A549 (cell line): ENCODE measurements around the gene MCM3AP. TPM values are rescaled to one million over a fixed set of nuclear protein-coding genes. Genes with fewer than 3 reads are reported as not detected.

Experiments
- ATAC-seq, 2 experiments: fragments of 200-7000 bp in 1 of 2; fragments of >200 bp in 1 of 2; cut with Nextera tagmentation in 1 of 2; cut with Tn5 transposase in 1 of 2; 3 replicates each; pipeline versions ENCODE4 v1.8.0 to v1.9.1; 2018 to 2020; ENCODE audit warnings: mild to moderate bottlenecking in 1 of 2, moderate library complexity in 1 of 2
- CTCF ChIA-PET: fragments of 300-600 bp; sonication (Branson Sonifier 250); formaldehyde crosslinking; extraction: SDS; loops from one replicate; lab custom pipeline; 2021; ENCODE audit warnings: antibody characterized with exemption, inconsistent platforms; lab: Yijun Ruan, JAX
- POLR2A ChIA-PET: fragments of 350-600 bp; formaldehyde crosslinking; extraction: SDS; loops from one replicate; lab custom pipeline; 2021; ENCODE audit warnings: antibody characterized with exemption, inconsistent platforms; lab: Yijun Ruan, JAX
- DNase-seq, 2 experiments: peaks; one replicate each; pipeline versions ENCODE4 v3.0.0 to v3.0.0-alpha.2; 2011 to 2016; ENCODE audit warnings: low read depth in 1 of 2, low spot score in 1 of 2
- FAIRE-seq: peaks from 2 replicates; lab custom pipeline; 2011; peaks lifted over from hg19 to GRCh38; lab: Jason Lieb, UNC
- H3K27ac ChIP-seq, 2 experiments: fragments of >200 bp; sonication (Bioruptor Twin); formaldehyde crosslinking; 3 replicates each; pipeline ENCODE4 v1.5.1; 2016 to 2017
- H3K4me1 ChIP-seq: fragments of >200 bp; sonication (Bioruptor Twin); formaldehyde crosslinking; 3 replicates; pipeline ENCODE4 v1.6.1; 2016
- H3K4me2 ChIP-seq: fragments of >200 bp; sonication (Bioruptor Twin); formaldehyde crosslinking; 3 replicates; pipeline ENCODE4 v1.6.1; 2016
- H3K4me3 ChIP-seq: fragments of >200 bp; sonication (Bioruptor Twin); formaldehyde crosslinking; 3 replicates; pipeline ENCODE4 v1.5.1; 2016
- H3K9me3 ChIP-seq: fragments of >200 bp; sonication (Bioruptor Twin); formaldehyde crosslinking; 3 replicates; pipeline ENCODE4 v1.6.1; 2016
- BCL3 ChIP-seq: fragments of >200 bp; sonication (Bioruptor Twin); formaldehyde crosslinking; IDR thresholded peaks from 3 replicates; pipeline ENCODE4 v1.6.1; 2016
- CHD2 ChIP-seq: fragments of 150-350 bp; IDR thresholded peaks from 2 replicates; pipeline ENCODE4 v1.6.1; 2014; ENCODE audit warnings: low read length; ENCODE audit not compliant: partially characterized antibody
- EHMT2 ChIP-seq: fragments of 200-600 bp; sonication (generic); IDR thresholded peaks from 2 replicates; pipeline ENCODE4 v1.6.1; 2016; ENCODE audit warnings: antibody characterized with exemption, low read depth, mild to moderate bottlenecking, moderate library complexity
- FOXS1 ChIP-seq: fragments of 250-450 bp; sonication (Bioruptor Pico); IDR thresholded peaks from 2 replicates; pipeline ENCODE4 v1.5.0; 2020; ENCODE audit warnings: mild to moderate bottlenecking, moderate library complexity
- HDAC2 ChIP-seq: fragments of 200-600 bp; sonication (generic); IDR thresholded peaks from 2 replicates; pipeline ENCODE4 v1.6.1; 2016
- HEYL ChIP-seq: fragments of 250-450 bp; sonication (Bioruptor Pico); IDR thresholded peaks from 2 replicates; pipeline ENCODE4 v1.8.0; 2021; ENCODE audit warnings: mild to moderate bottlenecking, moderate library complexity
- HOXB13 ChIP-seq: fragments of 250-450 bp; sonication (Bioruptor Pico); IDR thresholded peaks from 2 replicates; pipeline ENCODE4 v1.5.0; 2020; ENCODE audit warnings: low read depth, mild to moderate bottlenecking, moderate library complexity
- HOXB5 ChIP-seq: fragments of 250-450 bp; sonication (Bioruptor Pico); IDR thresholded peaks from 2 replicates; pipeline ENCODE4 v1.5.0; 2020; ENCODE audit warnings: mild to moderate bottlenecking, moderate library complexity
- KDM5A ChIP-seq: fragments of 200-600 bp; sonication (generic); IDR thresholded peaks from 2 replicates; pipeline ENCODE4 v1.6.1; 2016; ENCODE audit warnings: antibody characterized with exemption, mild to moderate bottlenecking
- MAFK ChIP-seq: fragments of 450-650 bp; IDR thresholded peaks from 2 replicates; pipeline ENCODE4 v1.6.1; 2014; ENCODE audit not compliant: partially characterized antibody
- PHF8 ChIP-seq: fragments of 200-600 bp; sonication (generic); IDR thresholded peaks from 2 replicates; pipeline ENCODE4 v1.6.1; 2016; ENCODE audit warnings: low read depth, mild to moderate bottlenecking, antibody characterized with exemption, moderate library complexity, borderline replicate concordance
- POLR2A ChIP-seq: IDR thresholded peaks from 2 replicates; pipeline ENCODE4 v1.6.1; 2012; ENCODE audit warnings: mild to moderate bottlenecking, low read length
- RARB ChIP-seq: fragments of 250-450 bp; sonication (Bioruptor Pico); IDR thresholded peaks from 2 replicates; pipeline ENCODE4 v1.8.0; 2021; ENCODE audit warnings: mild to moderate bottlenecking, moderate library complexity
- REST ChIP-seq: fragments of 200-600 bp; sonication (generic); IDR thresholded peaks from 2 replicates; pipeline ENCODE4 v1.6.1; 2016; ENCODE audit warnings: antibody characterized with exemption, mild to moderate bottlenecking, moderate library complexity
- RFX5 ChIP-seq: fragments of 450-650 bp; IDR thresholded peaks from 2 replicates; pipeline ENCODE4 v1.7.1; 2014; ENCODE audit warnings: antibody characterized with exemption, mild to moderate bottlenecking, moderate library complexity
- TP53 ChIP-seq: fragments of 250-450 bp; sonication (Bioruptor Pico); IDR thresholded peaks from 2 replicates; pipeline ENCODE4 v1.5.0; 2021; ENCODE audit warnings: mild to moderate bottlenecking, moderate library complexity
- WGBS: methylation state at CpG from one replicate; pipeline ENCODE4 v1.1.6; 2017; ENCODE audit errors: missing lambda C conversion rate; 5-methylcytosine and 5-hydroxymethylcytosine counted together
- polyA plus RNA-seq, 4 experiments: library from polyadenylated mRNA; depleted of rRNA in 3 of 4; stranded (reverse); fragments of >200 nt; fragmentation: RNase III in 1 of 4; extraction: RNeasy Plus Mini Kit Qiagen cat#74134 plus additional on column Dnase treatment in 1 of 4; gene quantifications; 2 replicates in 3 of 4; 3 replicates in 1 of 4; pipeline ENCODE4 v1.2.3, GENCODE V29; 2011 to 2017
- TF ChIP-seq, protein P1 (sequence below): fragments of 450-650 bp; IDR thresholded peaks from 2 replicates; pipeline ENCODE4 v1.6.1; 2014; ENCODE audit warnings: antibody characterized with exemption
- TF ChIP-seq, protein P2 (sequence below): IDR thresholded peaks from 2 replicates; pipeline ENCODE4 v1.6.1; 2012

The MCM3AP gene
- polyA plus RNA-seq, 2 of the 4 experiments (the other 2 are of a cell fraction) = 41.2 to 43.6 TPM

DNA sequence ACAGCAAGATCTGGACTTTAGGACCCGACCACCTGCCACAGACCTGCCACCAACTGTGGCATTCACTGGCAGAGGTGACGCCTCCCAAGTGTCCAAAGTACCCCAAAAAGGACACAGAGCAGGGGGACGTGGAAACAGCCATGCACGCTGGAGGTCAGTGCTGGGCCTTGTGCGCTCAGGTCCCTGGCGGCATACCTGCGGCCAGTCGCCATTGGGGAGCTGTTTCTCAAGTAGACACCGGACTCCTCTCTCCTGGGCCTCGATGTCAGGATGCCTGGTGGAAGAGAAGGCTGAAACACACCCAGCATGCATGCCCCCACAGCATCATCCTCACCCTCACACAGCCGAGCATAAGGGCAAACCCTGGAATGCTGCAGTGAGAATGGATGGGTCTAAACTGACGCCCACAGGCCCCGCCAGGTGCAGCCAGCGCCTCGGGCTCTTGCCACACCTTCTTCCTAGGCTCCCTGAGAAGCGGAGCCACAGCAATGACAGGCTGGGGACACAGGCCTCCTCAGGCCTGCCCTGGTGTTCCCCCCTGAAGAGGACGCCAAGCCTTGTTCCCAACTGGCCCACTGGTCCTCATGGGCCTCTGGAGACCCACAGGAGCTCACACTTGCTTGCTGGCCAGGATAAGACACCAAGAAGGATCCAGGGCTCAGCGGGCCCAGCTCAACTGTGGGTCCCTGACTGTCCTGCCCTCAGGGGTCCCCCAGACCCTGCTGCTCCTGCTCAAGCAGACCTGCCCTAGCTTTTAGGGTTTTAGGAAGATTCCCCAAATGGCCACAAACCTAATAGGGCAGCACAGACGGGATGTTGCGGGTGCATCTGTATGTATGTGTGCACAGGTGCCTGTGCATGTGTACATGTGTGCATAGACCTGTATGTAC, 93.5 kb downstream of the MCM3AP start:
- no peak for FAIRE-seq
- no peak overlapping the region for H3K4me2 ChIP-seq
- no peak for ATAC-seq
- H3K4me1 ChIP-seq = peaks cover 11% of the 10 kb centered on the region
- H3K9me3 ChIP-seq = no peaks in the 10 kb centered on the region
- DNase-seq = no peak
- H3K4me3 ChIP-seq = no peak overlapping the region
- ChIA-PET POLR2A (no interaction called here), CTCF (interaction anchor here (1.0 to 1.9 kb wide), 3 partner anchors 15 to 48 kb away, joined by 3 to 6 read pairs (median 3); no protein-coding TSS in a partner anchor)
- no peak overlapping the region for H3K27ac ChIP-seq
- WGBS = 90% methylated on average over 5 of the region's 20 CpGs
- TF ChIP-seq, protein P1, sequence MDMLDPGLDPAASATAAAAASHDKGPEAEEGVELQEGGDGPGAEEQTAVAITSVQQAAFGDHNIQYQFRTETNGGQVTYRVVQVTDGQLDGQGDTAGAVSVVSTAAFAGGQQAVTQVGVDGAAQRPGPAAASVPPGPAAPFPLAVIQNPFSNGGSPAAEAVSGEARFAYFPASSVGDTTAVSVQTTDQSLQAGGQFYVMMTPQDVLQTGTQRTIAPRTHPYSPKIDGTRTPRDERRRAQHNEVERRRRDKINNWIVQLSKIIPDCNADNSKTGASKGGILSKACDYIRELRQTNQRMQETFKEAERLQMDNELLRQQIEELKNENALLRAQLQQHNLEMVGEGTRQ = no peak
- TF ChIP-seq HDAC2 = no peak
- TF ChIP-seq, all 56 proteins: peak for 0

GRCh38 chr21:46191257-46191685, 94.1 kb downstream of the MCM3AP start:
- ChIA-PET POLR2A (no interaction called here), CTCF (interaction anchor here (1.0 to 1.9 kb wide), 3 partner anchors 16 to 48 kb away, joined by 3 to 6 read pairs (median 3); no protein-coding TSS in a partner anchor)
- H3K4me3 ChIP-seq = no peak overlapping the region
- peak in 1 of 2 experiments; percentile 50; a peak in 3 of 6 replicates for ATAC-seq
- H3K4me1 ChIP-seq = peaks cover 11% of the 10 kb centered on the region
- FAIRE-seq = no peak
- no peaks in the 10 kb centered on the region for H3K9me3 ChIP-seq
- DNase-seq = no peak
- H3K27ac ChIP-seq = no peak overlapping the region
- no peak overlapping the region for H3K4me2 ChIP-seq
- TF ChIP-seq FOXS1 = no peak
- TF ChIP-seq HEYL (CRISPR knock-in tag) = no peak
- TF ChIP-seq BCL3 = no peak
- TF ChIP-seq, protein P2, sequence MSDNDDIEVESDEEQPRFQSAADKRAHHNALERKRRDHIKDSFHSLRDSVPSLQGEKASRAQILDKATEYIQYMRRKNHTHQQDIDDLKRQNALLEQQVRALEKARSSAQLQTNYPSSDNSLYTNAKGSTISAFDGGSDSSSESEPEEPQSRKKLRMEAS = no peak
- no peak for TF ChIP-seq EHMT2
- no peak for TF ChIP-seq HOXB5 (CRISPR knock-in tag)
- no peak for TF ChIP-seq CHD2
- TF ChIP-seq PHF8 = no peak
- no peak for TF ChIP-seq REST
- TF ChIP-seq HOXB13 (CRISPR knock-in tag) = no peak
- no peak for TF ChIP-seq RARB (CRISPR knock-in tag)
- no peak for TF ChIP-seq RFX5
- no peak for TF ChIP-seq TP53 (CRISPR knock-in tag)
- no peak for TF ChIP-seq POLR2A
- no peak for TF ChIP-seq KDM5A
- TF ChIP-seq MAFK = no peak
- 75% methylated on average over 2 of the region's 4 CpGs for WGBS
